Measurements from ENCODE around the gene BCL6B.
"Not testable (repeated sequence)": the region's sequence is repeated elsewhere in the genome, so short reads cannot be mapped to it uniquely, and the experiment has no call there.

The BCL6B gene

GRCh38 chr17:7043497-7044198 lies 20.8 kb downstream of the BCL6B start, which contains the start of gene SLC16A11:
Gene SLC16A11, minus strand, starts transcription at chr17:7044092. Its CDS starts 579 bp downstream, at chr17:7043513.
- Histone ChIP-seq H3K4me3 (ENCODE audit: low read length) (no peak within 1 kb of the TSS), H3K9me3 (ENCODE audit: low read length) (no peaks in the 10 kb centered on the region), H3K27me3 (ENCODE audit: insufficient read depth, low read length) (no peaks in the 10 kb centered on the region)

GRCh38 chr17:7045492-7046126 lies 22.8 kb downstream of the BCL6B start:
- no peaks in the 10 kb centered on the region for H3K27me3 ChIP-seq (ENCODE audit: insufficient read depth, low read length)
- H3K4me1 ChIP-seq (ENCODE audit: insufficient read depth, low read length) = peaks cover 14% of the 10 kb centered on the region
- no peaks in the 10 kb centered on the region for H3K36me3 ChIP-seq (ENCODE audit: insufficient read depth, low read length)
- peak overlapping the region; percentile 69 for H2AFZ ChIP-seq (ENCODE audit: low read depth, low read length)
- H3K9me3 ChIP-seq (ENCODE audit: low read length) = no peaks in the 10 kb centered on the region
- peak overlapping the region; percentile 7 for H3K4me3 ChIP-seq (ENCODE audit: low read length)

More at GRCh38 chr17:7043497-7044198, 20.8 kb downstream of the BCL6B start, which contains the start of gene SLC16A11:
- H3K36me3 ChIP-seq (ENCODE audit: insufficient read depth, low read length) = no peaks in the 10 kb centered on the region
- H3K4me1 ChIP-seq (ENCODE audit: insufficient read depth, low read length) = peaks cover 14% of the 10 kb centered on the region
- H2AFZ ChIP-seq (ENCODE audit: low read depth, low read length) = no peak within 1 kb of the TSS

GRCh38 chr17:7046127-7046724 lies 23.4 kb downstream of the BCL6B start:
- H3K4me3 ChIP-seq (ENCODE audit: low read length) = peak overlapping the region; percentile 7
- no peaks in the 10 kb centered on the region for H3K36me3 ChIP-seq (ENCODE audit: insufficient read depth, low read length)
- H3K9me3 ChIP-seq (ENCODE audit: low read length) = no peaks in the 10 kb centered on the region
- H3K4me1 ChIP-seq (ENCODE audit: insufficient read depth, low read length) = peaks cover 14% of the 10 kb centered on the region
- H3K27me3 ChIP-seq (ENCODE audit: insufficient read depth, low read length) = no peaks in the 10 kb centered on the region
- H2AFZ ChIP-seq (ENCODE audit: low read depth, low read length) = peak overlapping the region; percentile 69

- H2AFZ ChIP-seq (ENCODE audit: low read depth, low read length) = peak overlapping the region; percentile 69
- H3K4me1 ChIP-seq (ENCODE audit: insufficient read depth, low read length); H3K9me3 ChIP-seq (ENCODE audit: low read length); H3K36me3 ChIP-seq (ENCODE audit: insufficient read depth, low read length); H3K27me3 ChIP-seq (ENCODE audit: insufficient read depth, low read length): not testable (repeated sequence)
- H3K4me3 ChIP-seq (ENCODE audit: low read length) = peak overlapping the region; percentile 7
Observed at GRCh38 chr17:7046725-7047397, 24.0 kb downstream of the BCL6B start.

DNA sequence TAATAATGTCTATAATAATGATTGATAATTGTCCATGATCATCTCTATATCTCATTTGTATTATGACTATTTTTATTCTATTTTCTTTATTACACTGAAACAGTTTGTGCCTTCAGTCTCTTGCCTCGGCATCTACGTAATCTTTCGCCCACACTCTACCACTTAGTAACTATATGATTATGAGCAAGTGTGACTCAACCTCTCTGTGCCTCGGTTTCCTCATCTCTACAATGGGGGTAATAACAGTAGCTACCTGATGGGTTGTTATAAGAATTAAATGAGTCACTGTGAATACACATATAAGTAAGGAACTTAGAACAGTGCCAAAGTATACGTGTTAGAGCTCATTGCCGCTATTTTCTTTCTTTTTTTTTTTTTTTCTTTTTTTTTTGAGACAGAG lies 24.7 kb downstream of the BCL6B start:
- Histone ChIP-seq H3K9me3 (ENCODE audit: low read length) (no peaks in the 10 kb centered on the region), H3K4me1 (ENCODE audit: insufficient read depth, low read length) (peaks cover 8% of the 10 kb centered on the region), H3K36me3 (ENCODE audit: insufficient read depth, low read length) (no peaks in the 10 kb centered on the region), H2AFZ (ENCODE audit: low read depth, low read length) (no peak overlapping the region), H3K4me3 (ENCODE audit: low read length) (no peak overlapping the region), H3K27me3 (ENCODE audit: insufficient read depth, low read length) (no peaks in the 10 kb centered on the region)

DNA sequence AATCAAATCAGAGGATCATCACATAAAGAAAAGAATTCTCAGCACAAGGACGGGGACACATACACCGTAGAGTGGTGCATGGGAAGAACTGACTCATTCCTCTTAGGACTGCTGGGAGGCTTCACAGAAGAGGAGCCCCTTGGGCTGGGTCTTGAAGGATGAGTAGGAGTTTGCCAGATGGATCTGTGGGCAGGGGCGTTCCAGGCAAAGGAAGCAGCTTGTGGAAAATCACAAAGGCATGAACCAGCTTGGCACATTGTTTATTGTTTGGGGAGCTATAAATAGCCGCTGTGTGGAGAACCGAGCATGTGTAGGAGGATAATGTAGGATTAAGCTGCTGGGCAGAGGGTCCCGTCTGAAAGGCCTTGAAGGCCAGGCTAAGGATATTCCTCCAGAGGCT lies 26.1 kb downstream of the BCL6B start:
- Histone ChIP-seq H3K9me3 (ENCODE audit: low read length) (no peaks in the 10 kb centered on the region), H3K4me1 (ENCODE audit: insufficient read depth, low read length) (peaks cover 8% of the 10 kb centered on the region), H2AFZ (ENCODE audit: low read depth, low read length) (no peak overlapping the region), H3K36me3 (ENCODE audit: insufficient read depth, low read length) (no peaks in the 10 kb centered on the region), H3K4me3 (ENCODE audit: low read length) (no peak overlapping the region), H3K27me3 (ENCODE audit: insufficient read depth, low read length) (no peaks in the 10 kb centered on the region)

DNA sequence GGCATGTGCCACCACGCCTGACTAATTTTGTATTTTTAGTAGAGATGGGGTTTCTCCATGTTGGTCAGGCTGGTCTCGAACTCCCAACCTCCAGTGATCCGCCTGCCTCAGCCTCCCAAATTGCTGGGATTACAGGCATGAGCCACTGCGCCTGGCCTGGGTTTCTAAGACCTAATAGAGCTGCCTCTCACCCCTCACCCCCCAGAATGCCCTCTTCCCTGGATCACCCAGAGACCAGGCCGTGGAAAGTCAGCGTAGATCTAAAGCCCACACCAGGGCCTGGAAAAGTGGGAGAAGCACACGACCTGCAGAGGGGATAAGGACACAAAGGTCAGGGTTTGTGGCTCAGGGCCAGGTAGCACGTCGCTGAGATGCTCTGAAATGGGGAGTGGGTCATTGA lies 27.7 kb downstream of the BCL6B start:
- not testable (repeated sequence) for H3K4me3 ChIP-seq (ENCODE audit: low read length); H3K9me3 ChIP-seq (ENCODE audit: low read length); H2AFZ ChIP-seq (ENCODE audit: low read depth, low read length); H3K4me1 ChIP-seq (ENCODE audit: insufficient read depth, low read length); H3K36me3 ChIP-seq (ENCODE audit: insufficient read depth, low read length); H3K27me3 ChIP-seq (ENCODE audit: insufficient read depth, low read length)

DNA sequence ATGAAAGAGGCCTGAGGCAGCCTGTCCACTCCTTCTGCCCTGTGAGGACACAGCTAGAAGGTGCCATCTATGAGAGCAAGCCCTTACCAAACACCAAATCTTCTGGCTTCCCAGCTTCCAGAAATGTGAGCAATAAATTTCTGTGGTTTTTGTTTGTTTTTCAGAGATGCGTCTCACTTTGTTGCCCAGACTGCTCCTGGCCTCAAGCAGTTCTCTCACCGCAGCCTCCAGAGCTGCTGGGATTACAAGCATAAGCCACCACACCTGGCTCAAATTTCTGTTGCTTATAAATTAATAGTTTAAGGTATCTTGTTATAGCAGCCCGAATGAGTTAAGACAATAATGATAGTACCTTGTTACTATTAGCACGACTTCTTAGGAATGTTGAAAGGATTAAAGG lies 33.5 kb downstream of the BCL6B start:
- Histone ChIP-seq H3K36me3 (ENCODE audit: insufficient read depth, low read length) (no peaks in the 10 kb centered on the region), H2AFZ (ENCODE audit: low read depth, low read length) (no peak overlapping the region), H3K4me1 (ENCODE audit: insufficient read depth, low read length) (no peaks in the 10 kb centered on the region), H3K9me3 (ENCODE audit: low read length) (no peaks in the 10 kb centered on the region), H3K4me3 (ENCODE audit: low read length) (no peak overlapping the region), H3K27me3 (ENCODE audit: insufficient read depth, low read length) (no peaks in the 10 kb centered on the region)

DNA sequence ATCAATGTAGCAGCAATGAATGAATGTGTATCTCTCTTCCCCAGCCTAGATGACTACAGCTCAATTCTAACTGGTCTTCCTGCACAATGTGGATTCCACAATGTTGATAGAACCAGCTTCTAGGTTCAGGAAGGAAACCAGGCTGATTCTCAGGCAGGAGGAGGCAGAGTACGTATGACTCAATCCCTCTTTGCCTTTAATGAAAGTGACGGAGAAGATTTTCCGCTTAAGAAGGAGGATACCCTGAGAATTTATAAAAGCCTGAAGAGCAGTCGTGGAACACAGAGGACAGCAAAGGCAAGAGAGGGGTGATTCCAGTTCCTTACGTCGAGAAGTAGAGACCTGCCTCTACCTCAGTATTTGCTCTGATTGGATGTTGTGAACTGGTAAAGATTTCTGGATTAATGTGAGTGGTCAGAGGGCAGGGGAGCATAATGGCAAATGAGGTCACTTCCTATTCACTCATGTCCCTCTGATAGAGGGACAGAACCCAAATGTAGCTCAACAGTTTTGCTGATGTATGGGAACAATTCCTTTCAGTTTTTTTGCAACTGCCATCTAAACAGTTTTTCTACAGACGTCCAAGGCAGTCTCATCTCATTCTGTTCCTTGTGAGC lies 36.1 kb downstream of the BCL6B start:
- Histone ChIP-seq H3K27me3 (ENCODE audit: insufficient read depth, low read length) (no peaks in the 10 kb centered on the region), H3K4me1 (ENCODE audit: insufficient read depth, low read length) (peaks cover 13% of the 10 kb centered on the region), H3K4me3 (ENCODE audit: low read length) (no peak overlapping the region), H2AFZ (ENCODE audit: low read depth, low read length) (no peak overlapping the region), H3K9me3 (ENCODE audit: low read length) (no peaks in the 10 kb centered on the region), H3K36me3 (ENCODE audit: insufficient read depth, low read length) (no peaks in the 10 kb centered on the region)

DNA sequence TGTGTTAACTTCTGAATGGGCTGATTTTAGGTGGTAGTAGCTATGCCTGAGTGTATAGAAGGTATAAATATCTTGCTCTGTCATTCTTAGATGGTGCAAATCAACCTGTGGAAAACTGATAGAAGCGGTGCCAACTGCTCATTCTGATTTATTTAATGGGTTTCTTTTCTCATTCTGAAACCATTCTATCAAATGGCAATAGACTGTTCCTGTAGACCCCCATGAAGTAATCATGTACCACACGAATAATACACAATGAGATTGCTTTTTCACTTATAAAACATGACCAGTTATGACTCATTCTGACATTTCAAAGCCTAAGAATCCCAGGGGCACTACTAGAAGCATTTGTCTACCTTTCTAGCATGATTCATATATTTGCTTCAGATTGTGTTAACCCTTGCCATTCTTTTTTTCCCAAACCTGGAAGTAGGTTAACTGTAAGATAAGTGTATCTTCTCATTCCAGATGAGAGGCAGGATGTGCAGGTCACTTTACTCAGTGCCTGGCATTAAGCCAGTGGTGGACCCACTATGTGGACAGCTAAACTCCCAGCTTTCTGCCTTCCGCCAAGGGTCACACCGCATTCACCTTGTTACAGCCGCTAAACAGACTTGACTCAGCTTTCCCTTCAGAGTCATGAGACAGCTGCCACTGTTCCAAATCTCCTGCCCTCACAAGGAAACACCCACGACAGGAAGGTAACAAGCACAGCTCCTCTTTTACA lies 37.5 kb downstream of the BCL6B start:
- H3K4me1 ChIP-seq (ENCODE audit: insufficient read depth, low read length) = peaks cover 19% of the 10 kb centered on the region
- H2AFZ ChIP-seq (ENCODE audit: low read depth, low read length) = no peak overlapping the region
- peaks cover 3% of the 10 kb centered on the region for H3K9me3 ChIP-seq (ENCODE audit: low read length)
- no peaks in the 10 kb centered on the region for H3K36me3 ChIP-seq (ENCODE audit: insufficient read depth, low read length)
- H3K27me3 ChIP-seq (ENCODE audit: insufficient read depth, low read length) = no peaks in the 10 kb centered on the region
- no peak overlapping the region for H3K4me3 ChIP-seq (ENCODE audit: low read length)

GRCh38 chr17:7063518-7064094 lies 40.8 kb downstream of the BCL6B start:
- H3K36me3 ChIP-seq (ENCODE audit: insufficient read depth, low read length) = no peaks in the 10 kb centered on the region
- H3K27me3 ChIP-seq (ENCODE audit: insufficient read depth, low read length) = no peaks in the 10 kb centered on the region
- H3K4me3 ChIP-seq (ENCODE audit: low read length) = no peak overlapping the region
- H3K4me1 ChIP-seq (ENCODE audit: insufficient read depth, low read length) = peaks cover 19% of the 10 kb centered on the region
- H2AFZ ChIP-seq (ENCODE audit: low read depth, low read length) = no peak overlapping the region
- peaks cover 5% of the 10 kb centered on the region for H3K9me3 ChIP-seq (ENCODE audit: low read length)

DNA sequence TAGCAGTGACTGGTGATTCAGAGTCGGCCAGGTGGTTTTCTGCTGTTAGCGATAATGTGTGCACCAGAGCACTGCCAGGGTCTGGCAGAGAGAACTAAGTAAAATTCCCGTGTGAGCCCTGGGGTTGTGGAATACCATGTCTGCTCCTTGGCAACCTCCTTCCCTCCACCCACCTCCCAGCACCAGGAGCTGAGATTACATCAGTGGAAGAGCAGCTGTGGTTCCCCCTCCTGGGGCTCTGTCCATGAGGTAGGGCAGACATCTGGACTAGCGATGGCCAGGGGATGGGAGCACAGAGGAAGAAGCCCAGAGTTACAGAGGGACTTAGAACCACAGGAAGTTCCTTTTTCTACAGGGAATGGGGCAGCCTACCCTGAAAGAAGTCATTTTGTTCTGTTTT lies 41.4 kb downstream of the BCL6B start:
- H2AFZ ChIP-seq (ENCODE audit: low read depth, low read length) = no peak overlapping the region
- H3K36me3 ChIP-seq (ENCODE audit: insufficient read depth, low read length) = no peaks in the 10 kb centered on the region
- no peaks in the 10 kb centered on the region for H3K27me3 ChIP-seq (ENCODE audit: insufficient read depth, low read length)
- peaks cover 5% of the 10 kb centered on the region for H3K9me3 ChIP-seq (ENCODE audit: low read length)
- H3K4me1 ChIP-seq (ENCODE audit: insufficient read depth, low read length) = peaks cover 19% of the 10 kb centered on the region
- H3K4me3 ChIP-seq (ENCODE audit: low read length) = no peak overlapping the region

Measured in neuron (in vitro differentiated cells).